ENCODE results near the gene SNRPD2. TPM values are rescaled to one million over a fixed set of nuclear protein-coding genes. Genes with fewer than 3 reads are reported as not detected.

The SNRPD2 gene
- polyA plus RNA-seq, 2 of the 4 experiments (the other 2 are of a cell fraction): 811 to 1,002 TPM

- WGBS (ENCODE audit: missing lambda C conversion rate): 93% methylated on average over 60 of the region's 76 CpGs
- Histone ChIP-seq H3K4me3 (no peak overlapping the region), H3K4me1 (peaks cover 17% of the 10 kb centered on the region), H3K9me3 (no peaks in the 10 kb centered on the region), H3K4me2 (no peak overlapping the region), H3K27ac (no peak overlapping the region)
- TF ChIP-seq TP53 (CRISPR knock-in tag; IDR thresholded peaks at IDR 0.05) (no peak), CBX8 (IDR thresholded peaks at IDR 0.05) (no peak), MYC (IDR thresholded peaks at IDR 0.05; ENCODE audit: borderline replicate concordance, low read length) (no peak), REST (IDR thresholded peaks at IDR 0.05) (no peak), HOXA7 (CRISPR knock-in tag; IDR thresholded peaks at IDR 0.05) (no peak), SMC3 (IDR thresholded peaks at IDR 0.05) (no peak), CEBPB (IDR thresholded peaks at IDR 0.05) (no peak), HES2 (IDR thresholded peaks at IDR 0.05) (no peak)
- TF ChIP-seq, protein P1, sequence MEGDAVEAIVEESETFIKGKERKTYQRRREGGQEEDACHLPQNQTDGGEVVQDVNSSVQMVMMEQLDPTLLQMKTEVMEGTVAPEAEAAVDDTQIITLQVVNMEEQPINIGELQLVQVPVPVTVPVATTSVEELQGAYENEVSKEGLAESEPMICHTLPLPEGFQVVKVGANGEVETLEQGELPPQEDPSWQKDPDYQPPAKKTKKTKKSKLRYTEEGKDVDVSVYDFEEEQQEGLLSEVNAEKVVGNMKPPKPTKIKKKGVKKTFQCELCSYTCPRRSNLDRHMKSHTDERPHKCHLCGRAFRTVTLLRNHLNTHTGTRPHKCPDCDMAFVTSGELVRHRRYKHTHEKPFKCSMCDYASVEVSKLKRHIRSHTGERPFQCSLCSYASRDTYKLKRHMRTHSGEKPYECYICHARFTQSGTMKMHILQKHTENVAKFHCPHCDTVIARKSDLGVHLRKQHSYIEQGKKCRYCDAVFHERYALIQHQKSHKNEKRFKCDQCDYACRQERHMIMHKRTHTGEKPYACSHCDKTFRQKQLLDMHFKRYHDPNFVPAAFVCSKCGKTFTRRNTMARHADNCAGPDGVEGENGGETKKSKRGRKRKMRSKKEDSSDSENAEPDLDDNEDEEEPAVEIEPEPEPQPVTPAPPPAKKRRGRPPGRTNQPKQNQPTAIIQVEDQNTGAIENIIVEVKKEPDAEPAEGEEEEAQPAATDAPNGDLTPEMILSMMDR (IDR thresholded peaks at IDR 0.05): no peak
- FAIRE-seq (no peak), ATAC-seq (no peak), DNase-seq (ENCODE audit: low read depth in 1 of 2, low spot score in 1 of 2) (no peak)
- CTCF ChIA-PET: interaction anchor here (0.9 to 12.7 kb wide), 3 partner anchors 18 to 87 kb away, joined by 4 to 160 read pairs (median 7); partner anchors contain the start of genes QPCTL, SIX5 and SNRPD2
- POLR2A ChIA-PET: interaction anchor here (1.1 kb wide), 1 partner anchor 20 kb away, joined by 3 read pairs; the partner anchor contains the start of gene QPCTL
Observed at GRCh38 chr19:45711851-45712698, 20.3 kb upstream of the SNRPD2 start.

GRCh38 chr19:45710356-45711130, 18.8 kb upstream of the SNRPD2 start:
- Histone ChIP-seq H3K27ac (no peak overlapping the region), H3K4me3 (no peak overlapping the region), H3K4me2 (no peak overlapping the region), H3K4me1 (peaks cover 10% of the 10 kb centered on the region), H3K9me3 (no peaks in the 10 kb centered on the region)
- ATAC-seq: no peak
- no peak for FAIRE-seq
- CTCF ChIA-PET: interaction anchor here (0.6 to 12.7 kb wide), 6 partner anchors 9 to 59 kb away, joined by 3 to 160 read pairs (median 4); partner anchors contain the start of genes QPCTL, SIX5 and SNRPD2
- DNase-seq (ENCODE audit: low read depth in 1 of 2, low spot score in 1 of 2): no peak
- POLR2A ChIA-PET: interaction anchor here (3.6 kb wide), 1 partner anchor 18 kb away, joined by 12 read pairs; the partner anchor contains the start of genes QPCTL and SNRPD2
- WGBS (ENCODE audit: missing lambda C conversion rate): 78% methylated on average over 10 of the region's 10 CpGs
- TF ChIP-seq, protein P2, sequence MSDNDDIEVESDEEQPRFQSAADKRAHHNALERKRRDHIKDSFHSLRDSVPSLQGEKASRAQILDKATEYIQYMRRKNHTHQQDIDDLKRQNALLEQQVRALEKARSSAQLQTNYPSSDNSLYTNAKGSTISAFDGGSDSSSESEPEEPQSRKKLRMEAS (IDR thresholded peaks at IDR 0.05): no peak
- TF ChIP-seq REST (IDR thresholded peaks at IDR 0.05) (no peak), ZFP36 (IDR thresholded peaks at IDR 0.05; ENCODE audit: borderline replicate concordance, partially characterized antibody) (no peak), RNF2 (IDR thresholded peaks at IDR 0.05; ENCODE audit: borderline replicate concordance, low read depth) (no peak), EHF (CRISPR knock-in tag; IDR thresholded peaks at IDR 0.05) (no peak), ZNF302 (CRISPR knock-in tag; IDR thresholded peaks at IDR 0.05) (no peak), NFE2L2 (conservative IDR thresholded peaks at IDR 0.05; ENCODE audit: low read length) (no peak), CHD4 (IDR thresholded peaks at IDR 0.05; ENCODE audit: borderline replicate concordance) (no peak), GATA3 (IDR thresholded peaks at IDR 0.05; ENCODE audit: borderline replicate concordance) (no peak), RFX5 (IDR thresholded peaks at IDR 0.05) (no peak), HMGXB4 (CRISPR knock-in tag; IDR thresholded peaks at IDR 0.05; ENCODE audit: borderline replicate concordance) (no peak)
- TF ChIP-seq, protein P3, sequence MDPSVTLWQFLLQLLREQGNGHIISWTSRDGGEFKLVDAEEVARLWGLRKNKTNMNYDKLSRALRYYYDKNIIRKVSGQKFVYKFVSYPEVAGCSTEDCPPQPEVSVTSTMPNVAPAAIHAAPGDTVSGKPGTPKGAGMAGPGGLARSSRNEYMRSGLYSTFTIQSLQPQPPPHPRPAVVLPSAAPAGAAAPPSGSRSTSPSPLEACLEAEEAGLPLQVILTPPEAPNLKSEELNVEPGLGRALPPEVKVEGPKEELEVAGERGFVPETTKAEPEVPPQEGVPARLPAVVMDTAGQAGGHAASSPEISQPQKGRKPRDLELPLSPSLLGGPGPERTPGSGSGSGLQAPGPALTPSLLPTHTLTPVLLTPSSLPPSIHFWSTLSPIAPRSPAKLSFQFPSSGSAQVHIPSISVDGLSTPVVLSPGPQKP (IDR thresholded peaks at IDR 0.05; ENCODE audit: low read depth, low read length): no peak

All from A549 (cell line).